HEK293 (cell line): ENCODE measurements around the gene FRMPD4.

Experiments
- GLI4 ChIP-seq: fragments of 450-650 bp; formaldehyde crosslinking; IDR thresholded peaks from 2 replicates; pipeline ENCODE4 v1.5.1; 2016; ENCODE audit warnings: missing biosample characterization, missing genetic modification characterization
- MEIS1 ChIP-seq: sonication (generic); formaldehyde crosslinking; IDR thresholded peaks from 2 replicates; pipeline ENCODE4 v1.8.1; 2022; ENCODE audit warnings: missing genetic modification reagents, mild to moderate bottlenecking, borderline replicate concordance
- REPIN1 ChIP-seq: fragments of 450-650 bp; formaldehyde crosslinking; IDR thresholded peaks from 2 replicates; pipeline ENCODE4 v1.5.1; 2017; ENCODE audit warnings: missing biosample characterization, missing genetic modification characterization, low read depth
- ZBTB20 ChIP-seq: fragments of 450-650 bp; formaldehyde crosslinking; IDR thresholded peaks from 2 replicates; pipeline ENCODE4 v1.5.1; 2016; ENCODE audit warnings: missing biosample characterization, missing genetic modification characterization
- ZNF23 ChIP-seq: fragments of 450-650 bp; formaldehyde crosslinking; IDR thresholded peaks from 2 replicates; pipeline ENCODE4 v1.5.1; 2016; ENCODE audit warnings: missing biosample characterization, missing genetic modification characterization, borderline replicate concordance
- ZNF24 ChIP-seq: fragments of 450-650 bp; formaldehyde crosslinking; IDR thresholded peaks from 2 replicates; pipeline ENCODE4 v1.5.1; 2016; ENCODE audit warnings: missing biosample characterization, missing genetic modification characterization
- ZNF292 ChIP-seq: fragments of 450-650 bp; formaldehyde crosslinking; IDR thresholded peaks from 2 replicates; pipeline ENCODE4 v1.5.1; 2016; ENCODE audit warnings: low read depth, missing biosample characterization, missing genetic modification characterization, borderline replicate concordance
- ZNF311 ChIP-seq: fragments of 450-650 bp; formaldehyde crosslinking; IDR thresholded peaks from 2 replicates; pipeline ENCODE4 v1.5.1; 2017; ENCODE audit warnings: missing biosample characterization, missing genetic modification characterization, borderline replicate concordance
- ZNF473 ChIP-seq: fragments of 450-650 bp; formaldehyde crosslinking; IDR thresholded peaks from 2 replicates; pipeline ENCODE4 v1.5.1; 2017; ENCODE audit warnings: missing biosample characterization, missing genetic modification characterization
- ZNF529 ChIP-seq: fragments of 450-650 bp; formaldehyde crosslinking; IDR thresholded peaks from 2 replicates; pipeline ENCODE4 v1.5.1; 2017; ENCODE audit warnings: missing genetic modification characterization, missing biosample characterization; ENCODE audit not compliant: insufficient replicate concordance
- ZNF596 ChIP-seq: fragments of 450-650 bp; IDR thresholded peaks from 2 replicates; pipeline ENCODE4 v1.5.0; 2018; ENCODE audit warnings: missing biosample characterization, mild to moderate bottlenecking, missing genetic modification characterization, moderate library complexity
- TF ChIP-seq, protein P1 (sequence below): fragments of 450-650 bp; formaldehyde crosslinking; IDR thresholded peaks from 2 replicates; pipeline ENCODE4 v1.5.1; 2016; ENCODE audit warnings: missing biosample characterization, missing genetic modification characterization
- TF ChIP-seq, protein P2 (sequence below): fragments of 450-650 bp; formaldehyde crosslinking; IDR thresholded peaks from 2 replicates; pipeline ENCODE4 v1.5.1; 2016; ENCODE audit warnings: missing biosample characterization, missing genetic modification characterization

DNA sequence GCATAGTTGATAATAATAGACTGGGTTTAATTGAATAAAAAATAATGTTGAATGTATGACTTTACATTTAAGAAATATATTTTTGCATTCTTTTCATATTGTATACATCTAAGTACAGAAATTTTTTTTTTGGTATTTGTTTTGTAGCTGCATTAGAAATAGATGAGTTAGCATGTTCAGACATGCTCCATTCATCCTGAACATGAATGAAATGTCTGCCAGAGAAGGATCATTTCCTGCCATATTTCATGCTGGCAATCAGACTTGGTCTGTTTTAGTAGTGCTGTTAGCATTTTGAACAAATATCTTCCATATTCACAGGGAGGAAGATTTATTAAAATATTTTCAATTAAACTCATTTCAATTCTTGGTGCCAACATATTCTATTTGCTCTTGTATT is 98.9 kb downstream of the FRMPD4 start:
- TF ChIP-seq, protein P1, sequence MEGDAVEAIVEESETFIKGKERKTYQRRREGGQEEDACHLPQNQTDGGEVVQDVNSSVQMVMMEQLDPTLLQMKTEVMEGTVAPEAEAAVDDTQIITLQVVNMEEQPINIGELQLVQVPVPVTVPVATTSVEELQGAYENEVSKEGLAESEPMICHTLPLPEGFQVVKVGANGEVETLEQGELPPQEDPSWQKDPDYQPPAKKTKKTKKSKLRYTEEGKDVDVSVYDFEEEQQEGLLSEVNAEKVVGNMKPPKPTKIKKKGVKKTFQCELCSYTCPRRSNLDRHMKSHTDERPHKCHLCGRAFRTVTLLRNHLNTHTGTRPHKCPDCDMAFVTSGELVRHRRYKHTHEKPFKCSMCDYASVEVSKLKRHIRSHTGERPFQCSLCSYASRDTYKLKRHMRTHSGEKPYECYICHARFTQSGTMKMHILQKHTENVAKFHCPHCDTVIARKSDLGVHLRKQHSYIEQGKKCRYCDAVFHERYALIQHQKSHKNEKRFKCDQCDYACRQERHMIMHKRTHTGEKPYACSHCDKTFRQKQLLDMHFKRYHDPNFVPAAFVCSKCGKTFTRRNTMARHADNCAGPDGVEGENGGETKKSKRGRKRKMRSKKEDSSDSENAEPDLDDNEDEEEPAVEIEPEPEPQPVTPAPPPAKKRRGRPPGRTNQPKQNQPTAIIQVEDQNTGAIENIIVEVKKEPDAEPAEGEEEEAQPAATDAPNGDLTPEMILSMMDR, result no peak
- TF ChIP-seq ZNF292 (tag by site-specific recombination) (no peak), GLI4 (tag by site-specific recombination) (no peak), ZNF529 (no peak), MEIS1 (CRISPR knock-in tag) (no peak), ZNF23 (tag by site-specific recombination) (no peak), ZNF473 (tag by site-specific recombination) (no peak), ZBTB20 (tag by site-specific recombination) (no peak), ZNF596 (tag by site-specific recombination) (no peak), REPIN1 (tag by site-specific recombination) (no peak), ZNF311 (no peak), ZNF24 (tag by site-specific recombination) (no peak)
- TF ChIP-seq, protein P2, sequence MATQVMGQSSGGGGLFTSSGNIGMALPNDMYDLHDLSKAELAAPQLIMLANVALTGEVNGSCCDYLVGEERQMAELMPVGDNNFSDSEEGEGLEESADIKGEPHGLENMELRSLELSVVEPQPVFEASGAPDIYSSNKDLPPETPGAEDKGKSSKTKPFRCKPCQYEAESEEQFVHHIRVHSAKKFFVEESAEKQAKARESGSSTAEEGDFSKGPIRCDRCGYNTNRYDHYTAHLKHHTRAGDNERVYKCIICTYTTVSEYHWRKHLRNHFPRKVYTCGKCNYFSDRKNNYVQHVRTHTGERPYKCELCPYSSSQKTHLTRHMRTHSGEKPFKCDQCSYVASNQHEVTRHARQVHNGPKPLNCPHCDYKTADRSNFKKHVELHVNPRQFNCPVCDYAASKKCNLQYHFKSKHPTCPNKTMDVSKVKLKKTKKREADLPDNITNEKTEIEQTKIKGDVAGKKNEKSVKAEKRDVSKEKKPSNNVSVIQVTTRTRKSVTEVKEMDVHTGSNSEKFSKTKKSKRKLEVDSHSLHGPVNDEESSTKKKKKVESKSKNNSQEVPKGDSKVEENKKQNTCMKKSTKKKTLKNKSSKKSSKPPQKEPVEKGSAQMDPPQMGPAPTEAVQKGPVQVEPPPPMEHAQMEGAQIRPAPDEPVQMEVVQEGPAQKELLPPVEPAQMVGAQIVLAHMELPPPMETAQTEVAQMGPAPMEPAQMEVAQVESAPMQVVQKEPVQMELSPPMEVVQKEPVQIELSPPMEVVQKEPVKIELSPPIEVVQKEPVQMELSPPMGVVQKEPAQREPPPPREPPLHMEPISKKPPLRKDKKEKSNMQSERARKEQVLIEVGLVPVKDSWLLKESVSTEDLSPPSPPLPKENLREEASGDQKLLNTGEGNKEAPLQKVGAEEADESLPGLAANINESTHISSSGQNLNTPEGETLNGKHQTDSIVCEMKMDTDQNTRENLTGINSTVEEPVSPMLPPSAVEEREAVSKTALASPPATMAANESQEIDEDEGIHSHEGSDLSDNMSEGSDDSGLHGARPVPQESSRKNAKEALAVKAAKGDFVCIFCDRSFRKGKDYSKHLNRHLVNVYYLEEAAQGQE (tag by site-specific recombination), result no peak
